H1 (cell line): ENCODE data around the gene NDUFA7. TPM values are rescaled to one million over a fixed set of nuclear protein-coding genes. Genes with fewer than 3 reads are reported as not detected.

Experiments
- CTCF ChIA-PET: fragments of 300-600 bp; sonication (Branson Sonifier 250); formaldehyde crosslinking; loops from one replicate; lab custom pipeline; 2021; ENCODE audit not compliant: partially characterized antibody; lab: Charles Lee
- POLR2A ChIA-PET: fragments of 300-600 bp; sonication (Branson Sonifier 250); formaldehyde crosslinking; loops from one replicate; lab custom pipeline; 2021; ENCODE audit warnings: inconsistent platforms; ENCODE audit not compliant: partially characterized antibody; lab: Charles Lee
- DNase-seq, 2 experiments: peaks; one replicate each; pipeline versions ENCODE4 v3.0.0 to v3.0.0-alpha.2; 2010 to 2022; ENCODE audit warnings: low spot score in 2 of 2, low read depth in 1 of 2, mixed read lengths in 1 of 2
- FAIRE-seq: peaks from 2 replicates; lab custom pipeline; 2011; peaks lifted over from hg19 to GRCh38; lab: Jason Lieb, UNC
- H2AFZ ChIP-seq: 2 replicates; pipeline ENCODE4 v1.8.1; 2012; ENCODE audit warnings: low read length, inconsistent platforms
- H2AK5ac ChIP-seq: 2 replicates; pipeline ENCODE4 v1.6.1; 2013; ENCODE audit warnings: low read depth, low read length
- H2BK120ac ChIP-seq: replicated peaks from 2 replicates; pipeline ENCODE3; 2013; ENCODE audit warnings: low read depth, low read length, inconsistent platforms
- H2BK12ac ChIP-seq: 2 replicates; pipeline ENCODE4 v1.6.1; 2013; ENCODE audit warnings: low read depth, low read length
- H2BK15ac ChIP-seq: 2 replicates; pipeline ENCODE4 v1.6.1; 2013; ENCODE audit warnings: low read length
- H2BK20ac ChIP-seq: 2 replicates; pipeline ENCODE4 v1.6.1; 2013; ENCODE audit warnings: low read length
- H2BK5ac ChIP-seq: 2 replicates; pipeline ENCODE4 v1.6.1; 2013; ENCODE audit warnings: low read depth, low read length
- H3K14ac ChIP-seq: 2 replicates; pipeline ENCODE4 v1.6.1; 2013; ENCODE audit warnings: inconsistent platforms; ENCODE audit not compliant: insufficient read length
- H3K18ac ChIP-seq: 2 replicates; pipeline ENCODE4 v1.6.1; 2013; ENCODE audit warnings: low read length; ENCODE audit errors: extremely low read depth
- H3K23ac ChIP-seq: 2 replicates; pipeline ENCODE4 v1.6.1; 2013; ENCODE audit warnings: inconsistent platforms; ENCODE audit not compliant: insufficient read length
- H3K23me2 ChIP-seq: 2 replicates; pipeline ENCODE4 v1.6.1; 2013; ENCODE audit warnings: low read depth, low read length
- H3K27ac ChIP-seq: 2 replicates; pipeline ENCODE4 v1.6.1; 2011; ENCODE audit warnings: low read depth, low read length, inconsistent platforms
- H3K27me3 ChIP-seq, 4 experiments: replicated peaks in 1 of 4; 1 replicate in 1 of 4; 2 replicates in 3 of 4; pipeline versions ENCODE4 v1.6.1 to v1.8.1; 2011 to 2013; ENCODE audit warnings: low read length in 3 of 4, mild to moderate bottlenecking in 3 of 4, inconsistent platforms in 2 of 4, mixed read lengths in 2 of 4, moderate library complexity in 1 of 4; ENCODE audit not compliant: control insufficient read depth in 3 of 4, insufficient read depth in 3 of 4; ENCODE audit errors: extremely low read depth in 1 of 4
- H3K36me3 ChIP-seq, 4 experiments: 2 replicates each; pipeline versions ENCODE4 v1.6.1 to v1.8.1; 2011 to 2013; ENCODE audit warnings: mild to moderate bottlenecking in 4 of 4, low read length in 3 of 4, moderate library complexity in 2 of 4, control low read depth in 1 of 4, inconsistent platforms in 1 of 4; ENCODE audit not compliant: insufficient read depth in 4 of 4, control insufficient read depth in 2 of 4
- H3K4ac ChIP-seq: replicated peaks from 2 replicates; pipeline ENCODE3; 2013; ENCODE audit warnings: low read length, low read depth, mixed read lengths, inconsistent platforms; ENCODE audit not compliant: insufficient read length
- H3K4me1 ChIP-seq, 4 experiments: replicated peaks in 1 of 4; 1 replicate in 1 of 4; 2 replicates in 3 of 4; pipeline versions ENCODE4 v1.6.1 to v1.8.1; 2011 to 2013; ENCODE audit warnings: low read length in 3 of 4, inconsistent platforms in 2 of 4, mixed read lengths in 1 of 4; ENCODE audit not compliant: insufficient read depth in 4 of 4, control insufficient read depth in 3 of 4
- H3K4me2 ChIP-seq, 2 experiments: 2 replicates each; pipeline versions ENCODE4 v1.6.1 to v1.8.1; 2011 to 2013; ENCODE audit warnings: low read depth in 2 of 2, low read length in 2 of 2, control low read depth in 1 of 2, inconsistent platforms in 1 of 2, mild to moderate bottlenecking in 1 of 2; ENCODE audit not compliant: insufficient read depth in 1 of 2
- H3K4me3 ChIP-seq, 4 experiments: fragments of 200-600, 300-600 bp in 1 of 4; sonication (generic), shearing (Covaris generic), sonication (Bioruptor Twin) in 1 of 4; 2 replicates each; pipeline versions ENCODE4 v1.5.1 to v1.8.1; 2011 to 2016; ENCODE audit warnings: low read length in 4 of 4, low read depth in 3 of 4, control low read depth in 2 of 4, inconsistent platforms in 2 of 4, mild to moderate bottlenecking in 2 of 4, mixed read lengths in 1 of 4, moderate library complexity in 1 of 4; ENCODE audit not compliant: insufficient read depth in 2 of 4; ENCODE audit errors: extremely low read depth in 1 of 4
- H3K56ac ChIP-seq: replicated peaks from 2 replicates; pipeline ENCODE3; 2013; ENCODE audit warnings: low read depth, mild to moderate bottlenecking, mixed read lengths, low read length, inconsistent platforms; ENCODE audit not compliant: insufficient read length
- H3K79me1 ChIP-seq: 2 replicates; pipeline ENCODE4 v1.6.1; 2013; ENCODE audit warnings: low read depth, low read length, control low read depth
- H3K79me2 ChIP-seq, 2 experiments: 2 replicates each; pipeline versions ENCODE4 v1.6.1 to v1.8.1; 2012 to 2013; ENCODE audit warnings: low read length in 2 of 2, mild to moderate bottlenecking in 2 of 2, inconsistent platforms in 1 of 2; ENCODE audit not compliant: insufficient read depth in 2 of 2, control insufficient read depth in 1 of 2
- H3K9ac ChIP-seq, 4 experiments: replicated peaks in 1 of 4; 1 replicate in 1 of 4; 2 replicates in 3 of 4; pipeline versions ENCODE4 v1.6.1 to v1.8.1; 2011 to 2013; ENCODE audit warnings: low read depth in 3 of 4, low read length in 3 of 4, control low read depth in 2 of 4, mild to moderate bottlenecking in 2 of 4, moderate library complexity in 2 of 4, inconsistent platforms in 1 of 4; ENCODE audit errors: extremely low read depth in 1 of 4
- H3K9me3 ChIP-seq, 2 experiments: 2 replicates each; pipeline versions ENCODE4 v1.6.1 to v1.8.1; 2012 to 2013; ENCODE audit warnings: mild to moderate bottlenecking in 2 of 2, moderate library complexity in 2 of 2, control low read depth in 1 of 2, inconsistent platforms in 1 of 2, low read depth in 1 of 2, low read length in 1 of 2, mixed read lengths in 1 of 2; ENCODE audit not compliant: insufficient read depth in 2 of 2
- H4K20me1 ChIP-seq, 2 experiments: replicated peaks in 1 of 2; 2 replicates each; pipeline versions ENCODE3 to v1.8.1; 2011 to 2013; ENCODE audit warnings: inconsistent platforms in 2 of 2, low read length in 2 of 2, mild to moderate bottlenecking in 1 of 2; ENCODE audit not compliant: insufficient read depth in 2 of 2, control insufficient read depth in 1 of 2
- H4K5ac ChIP-seq: 2 replicates; pipeline ENCODE4 v1.6.1; 2013; ENCODE audit warnings: low read length, low read depth, mixed read lengths, inconsistent platforms; ENCODE audit not compliant: insufficient read length
- H4K8ac ChIP-seq: 2 replicates; pipeline ENCODE4 v1.8.0; 2013; ENCODE audit warnings: mild to moderate bottlenecking, moderate library complexity, low read length, inconsistent platforms; ENCODE audit not compliant: insufficient read depth; ENCODE audit errors: extremely low read depth
- H4K91ac ChIP-seq: replicated peaks from 2 replicates; pipeline ENCODE3; 2013; ENCODE audit warnings: low read length, mixed read lengths, inconsistent platforms; ENCODE audit not compliant: insufficient read length
- CREB1 ChIP-seq: IDR thresholded peaks from 2 replicates; pipeline ENCODE4 v1.6.1; 2012; ENCODE audit warnings: inconsistent platforms
- CTCF ChIP-seq, 3 experiments: IDR thresholded peaks; 1 replicate in 2 of 3; 2 replicates in 1 of 3; pipeline versions ENCODE4 v1.5.1 to v1.6.1; 2011; ENCODE audit warnings: low read length in 3 of 3, mild to moderate bottlenecking in 3 of 3, inconsistent platforms in 2 of 3, low read depth in 1 of 3, moderate library complexity in 1 of 3; ENCODE audit not compliant: insufficient read depth in 1 of 3; ENCODE audit errors: control extremely low read depth in 1 of 3
- EP300 ChIP-seq, 2 experiments: IDR thresholded peaks; 1 replicate in 1 of 2; 2 replicates in 1 of 2; pipeline ENCODE4 v1.6.1; 2011 to 2012; ENCODE audit warnings: low read depth in 2 of 2, low read length in 2 of 2, mild to moderate bottlenecking in 2 of 2, borderline replicate concordance in 1 of 2, inconsistent platforms in 1 of 2, moderate library complexity in 1 of 2
- HDAC2 ChIP-seq, 2 experiments: fragments of 300-600 bp in 1 of 2; sonication (generic) in 1 of 2; IDR thresholded peaks; 2 replicates each; pipeline ENCODE4 v1.6.1; 2011 to 2012; ENCODE audit warnings: low read depth in 2 of 2, low read length in 2 of 2, mild to moderate bottlenecking in 2 of 2, moderate library complexity in 2 of 2, borderline replicate concordance in 1 of 2, inconsistent platforms in 1 of 2
- POU5F1 ChIP-seq: IDR thresholded peaks from 2 replicates; pipeline ENCODE4 v1.6.1; 2011; ENCODE audit warnings: low read depth, mild to moderate bottlenecking, low read length, moderate library complexity
- USF2 ChIP-seq: IDR thresholded peaks from 2 replicates; pipeline ENCODE4 v1.6.1; 2011; ENCODE audit warnings: low read length, improper control_type of control experiment
- WGBS, 2 experiments: shearing (Covaris generic) in 1 of 2; methylation state at CpG; one replicate each; pipeline versions ENCODE4 v1.1.6 to v1.1.7; 2013 to 2015; ENCODE audit warnings: low lambda C conversion rate in 2 of 2, mixed read lengths in 2 of 2, inconsistent platforms in 1 of 2, low coverage in 1 of 2, missing lambda C conversion rate in 1 of 2; ENCODE audit not compliant: insufficient replicate concordance in 2 of 2, insufficient coverage in 1 of 2, insufficient read length in 1 of 2; ENCODE audit errors: extremely low coverage in 1 of 2, missing lambda C conversion rate in 1 of 2; 5-methylcytosine and 5-hydroxymethylcytosine counted together
- polyA plus RNA-seq, 7 experiments: library from polyadenylated mRNA; depleted of rRNA in 3 of 7; stranded (reverse) in 5 of 7; unstranded in 2 of 7; fragments of >200 nt in 5 of 7; fragments of 200-250 nt in 2 of 7; gene quantifications; 1 replicate in 5 of 7; 2 replicates in 1 of 7; 4 replicates in 1 of 7; pipeline versions ENCODE4 v1.2.1 to v1.2.3, GENCODE V29; 2011 to 2013; ENCODE audit warnings: missing spikeins in 2 of 7, mixed read lengths in 2 of 7
- total RNA-seq: library from RNA; stranded (reverse); fragmentation: NEBNext Ultra II Directional; extraction: Animal tissue kit (Norgen Biotek cat#: 25700); gene quantifications from 2 replicates; pipeline ENCODE4 v1.2.1, GENCODE V29; 2021

The NDUFA7 gene
- total and polyA plus RNA-seq, 2 of the 8 experiments (the other 6 are each of a cell fraction or from before 2014, with no cell fraction given): 54.4 to 286 TPM

- no peaks in the 10 kb centered on the region for H3K9me3 ChIP-seq
- 57% methylated on average over 17 of the region's 23 CpGs; no CpG with 5 or more reads in 1 of the 2 experiments for WGBS, 2 experiments
- no peak overlapping the region for H2AFZ ChIP-seq
- no peak overlapping the region for H3K56ac ChIP-seq
- H3K9ac ChIP-seq: no peak overlapping the region
- peak; percentile 43 to 61 for DNase-seq
- POLR2A ChIA-PET: interaction anchor here (0.7 to 9.2 kb wide), 10 partner anchors 10 to 36 kb away, joined by 3 to 71 read pairs (median 4); partner anchors contain the start of genes KANK3 and RAB11B
- H2BK15ac ChIP-seq: 0 out of 2 replicates have a peak overlapping the region, but pooled peaks have one; percentile 83
- no peaks in the 10 kb centered on the region for H3K36me3 ChIP-seq
- H4K8ac ChIP-seq: peak overlapping the region; percentile 73
- peak overlapping the region; percentile 83 for H3K18ac ChIP-seq
- H3K4ac ChIP-seq: no peak overlapping the region
- H2BK20ac ChIP-seq: 0 out of 2 replicates have a peak overlapping the region, but pooled peaks have one; percentile 48
- CTCF ChIA-PET: interaction anchor here (0.6 to 6.0 kb wide), 8 partner anchors 8 to 97 kb away, joined by 3 to 45 read pairs (median 3); no protein-coding TSS in a partner anchor
- peaks cover 0 to 20% (median 16%) of the 10 kb centered on the region in 4 experiments; a peak in 6 of 7 replicates for H3K27me3 ChIP-seq
- no peak overlapping the region for H3K23ac ChIP-seq
- peaks cover 0 to 15% (median 8%) of the 10 kb centered on the region in 4 experiments; a peak in 6 of 7 replicates for H3K4me1 ChIP-seq
- H4K20me1 ChIP-seq: no peaks in the 10 kb centered on the region
- peak overlapping the region; percentile 53; the same call in 1 of the 2 replicates for H2BK12ac ChIP-seq
- H2AK5ac ChIP-seq: no peak overlapping the region
- peaks cover 18% of the 10 kb centered on the region; the same call in 1 of the 2 replicates for H3K23me2 ChIP-seq
- H2BK120ac ChIP-seq: no peak overlapping the region
- H3K27ac ChIP-seq: no peak overlapping the region
- no peak overlapping the region for H3K14ac ChIP-seq
- peak overlapping the region; percentile 83; the same call in 1 of the 2 replicates for H2BK5ac ChIP-seq
- H3K4me3 ChIP-seq: peak overlapping the region in 3 of 4 experiments; percentile 20 to 42 (median 26); a peak in 4 of 8 replicates
- H3K79me1 ChIP-seq: no peaks in the 10 kb centered on the region; the same call in 1 of the 2 replicates
- H3K79me2 ChIP-seq: no peaks in the 10 kb centered on the region
- no peak for FAIRE-seq
- H3K4me2 ChIP-seq: peak overlapping the region; percentile 38 to 54; a peak in 2 of 4 replicates
- H4K5ac ChIP-seq: no peak overlapping the region
- H4K91ac ChIP-seq: peak overlapping the region; percentile 82
- TF ChIP-seq POU5F1 (no peak), CTCF (IDR thresholded peaks at IDR 0.05; ENCODE audit: control extremely low read depth in 1 of 3, insufficient read depth in 1 of 3, low read depth in 1 of 3, low read length in 3 of 3) (no peak), HDAC2 (IDR thresholded peaks at IDR 0.05; ENCODE audit: borderline replicate concordance in 1 of 2, low read depth in 2 of 2, low read length in 2 of 2) (no peak), CREB1 (peak; percentile 39), EP300 (IDR thresholded peaks at IDR 0.05; ENCODE audit: borderline replicate concordance in 1 of 2, low read depth in 2 of 2, low read length in 2 of 2) (no peak), USF2 (no peak)
Measured at GRCh38 chr19:8367327-8368001, 46.3 kb upstream of the NDUFA7 start.
